Measurements from ENCODE around the gene TMEM80.

TMEM80 gene

GRCh38 chr11:699116-699508 is 3.5 kb downstream of the TMEM80 start:
- in situ Hi-C loops (cut with MboI; ENCODE audit: low sequenced_read_pairs, unreplicated experiment) = no loop called here
- TF ChIP-seq, protein P1, sequence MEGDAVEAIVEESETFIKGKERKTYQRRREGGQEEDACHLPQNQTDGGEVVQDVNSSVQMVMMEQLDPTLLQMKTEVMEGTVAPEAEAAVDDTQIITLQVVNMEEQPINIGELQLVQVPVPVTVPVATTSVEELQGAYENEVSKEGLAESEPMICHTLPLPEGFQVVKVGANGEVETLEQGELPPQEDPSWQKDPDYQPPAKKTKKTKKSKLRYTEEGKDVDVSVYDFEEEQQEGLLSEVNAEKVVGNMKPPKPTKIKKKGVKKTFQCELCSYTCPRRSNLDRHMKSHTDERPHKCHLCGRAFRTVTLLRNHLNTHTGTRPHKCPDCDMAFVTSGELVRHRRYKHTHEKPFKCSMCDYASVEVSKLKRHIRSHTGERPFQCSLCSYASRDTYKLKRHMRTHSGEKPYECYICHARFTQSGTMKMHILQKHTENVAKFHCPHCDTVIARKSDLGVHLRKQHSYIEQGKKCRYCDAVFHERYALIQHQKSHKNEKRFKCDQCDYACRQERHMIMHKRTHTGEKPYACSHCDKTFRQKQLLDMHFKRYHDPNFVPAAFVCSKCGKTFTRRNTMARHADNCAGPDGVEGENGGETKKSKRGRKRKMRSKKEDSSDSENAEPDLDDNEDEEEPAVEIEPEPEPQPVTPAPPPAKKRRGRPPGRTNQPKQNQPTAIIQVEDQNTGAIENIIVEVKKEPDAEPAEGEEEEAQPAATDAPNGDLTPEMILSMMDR (IDR thresholded peaks at IDR 0.05; ENCODE audit: borderline replicate concordance, control extremely low read depth, extremely low read depth, insufficient read depth, missing control alignments) = no peak
- DNase-seq (ENCODE audit: low spot score) = no peak

DNA sequence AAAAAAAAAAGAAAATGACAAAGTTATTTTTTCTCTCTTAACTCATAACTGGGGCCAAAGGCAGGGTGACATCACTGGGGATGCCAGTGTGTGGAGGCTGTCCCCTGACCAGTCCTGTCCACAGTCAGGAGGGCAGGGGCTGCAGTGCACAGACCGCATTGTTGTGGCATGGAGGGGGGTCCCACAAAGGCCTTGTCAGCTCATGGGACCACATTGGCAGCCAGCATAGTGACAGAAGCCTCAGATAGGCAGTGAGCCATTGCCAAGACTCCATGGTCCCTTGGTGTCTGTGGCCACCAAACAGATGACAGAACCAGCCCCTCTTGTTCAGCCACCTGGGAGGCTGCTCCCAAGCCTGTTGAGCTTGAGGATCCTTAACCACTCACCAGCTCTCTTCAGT is 4.1 kb downstream of the TMEM80 start:
- DNase-seq (ENCODE audit: low spot score) = no peak
- TF ChIP-seq, protein P1 (IDR thresholded peaks at IDR 0.05; ENCODE audit: borderline replicate concordance, control extremely low read depth, extremely low read depth, insufficient read depth, missing control alignments) = no peak
- in situ Hi-C loops (cut with MboI; ENCODE audit: low sequenced_read_pairs, unreplicated experiment) = no loop called here

DNA sequence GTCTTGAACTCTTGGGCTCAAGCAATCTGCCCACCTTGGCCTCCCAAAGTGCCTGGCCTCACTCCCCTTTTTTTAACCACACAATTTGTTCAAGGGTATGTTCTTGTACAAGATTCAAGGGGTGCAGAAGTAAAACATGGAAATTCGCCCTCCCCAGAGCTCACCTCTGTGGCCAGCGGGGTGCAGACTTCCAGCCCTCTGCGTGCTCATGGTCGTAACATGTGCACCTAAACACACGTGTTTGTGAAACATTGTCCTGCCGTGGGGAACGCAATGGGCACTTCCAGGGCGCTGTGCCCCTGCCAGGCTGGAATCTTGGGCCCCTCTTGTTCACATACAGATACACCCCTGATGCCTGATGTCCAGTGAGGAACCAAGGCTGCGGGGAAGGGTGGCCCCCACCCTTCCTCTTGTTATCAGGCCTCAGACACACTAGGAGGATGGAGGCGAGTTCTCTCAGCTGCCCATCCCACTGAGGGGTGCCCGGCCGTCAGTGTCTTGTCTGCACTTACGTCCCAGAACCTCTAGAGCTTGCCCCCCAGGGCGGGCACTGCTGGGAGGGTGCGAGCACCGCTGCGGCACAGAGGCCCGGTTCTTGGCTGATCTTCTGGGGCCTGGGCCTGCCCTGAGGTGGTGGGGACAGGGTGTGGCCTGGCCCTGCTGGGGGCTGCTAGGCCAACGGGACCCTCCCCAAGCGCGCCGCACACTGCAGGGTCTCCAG is 6.3 kb downstream of the TMEM80 start:
- TF ChIP-seq, protein P1 (IDR thresholded peaks at IDR 0.05; ENCODE audit: borderline replicate concordance, control extremely low read depth, extremely low read depth, insufficient read depth, missing control alignments) = no peak
- in situ Hi-C loops (cut with MboI; ENCODE audit: low sequenced_read_pairs, unreplicated experiment) = no loop called here
- no peak for DNase-seq (ENCODE audit: low spot score)

- TF ChIP-seq, protein P1 (IDR thresholded peaks at IDR 0.05; ENCODE audit: borderline replicate concordance, control extremely low read depth, extremely low read depth, insufficient read depth, missing control alignments) = no peak
- in situ Hi-C loops (cut with MboI; ENCODE audit: low sequenced_read_pairs, unreplicated experiment) = no loop called here
- DNase-seq (ENCODE audit: low spot score) = no peak
Observed at GRCh38 chr11:702462-703461, 7.1 kb downstream of the TMEM80 start.

DNA sequence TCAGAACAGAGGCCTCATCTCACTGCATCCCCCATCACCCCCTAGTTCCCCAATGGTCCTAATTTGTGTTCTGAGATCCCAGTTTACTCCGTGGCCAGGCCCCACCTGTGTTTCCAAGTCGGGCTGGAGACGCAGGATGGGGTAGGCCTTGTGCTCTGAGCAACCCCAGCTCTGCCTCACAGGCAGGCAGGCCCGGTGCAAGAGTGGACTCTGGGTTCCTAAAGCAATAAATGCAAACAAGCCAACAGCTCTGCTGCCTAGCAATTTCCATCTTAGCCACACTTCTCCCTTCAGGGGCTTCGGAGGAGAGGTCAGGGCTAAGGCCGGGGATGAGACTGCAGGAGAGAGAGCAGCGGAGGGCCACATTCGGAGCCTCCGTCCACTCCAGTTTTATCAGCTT is 7.9 kb downstream of the TMEM80 start:
- in situ Hi-C loops (cut with MboI; ENCODE audit: low sequenced_read_pairs, unreplicated experiment) = no loop called here
- DNase-seq (ENCODE audit: low spot score) = no peak
- TF ChIP-seq, protein P1 (IDR thresholded peaks at IDR 0.05; ENCODE audit: borderline replicate concordance, control extremely low read depth, extremely low read depth, insufficient read depth, missing control alignments) = no peak

- TF ChIP-seq, protein P1 (IDR thresholded peaks at IDR 0.05; ENCODE audit: borderline replicate concordance, control extremely low read depth, extremely low read depth, insufficient read depth, missing control alignments) = no peak
- in situ Hi-C loops (cut with MboI; ENCODE audit: low sequenced_read_pairs, unreplicated experiment) = no loop called here
- no peak for DNase-seq (ENCODE audit: low spot score)
Observed at GRCh38 chr11:704228-704674, 8.6 kb downstream of the TMEM80 start.

All from GM13976 (cell line).